HL-60/S4 treated with retinoic acid at 250 ng/mL for 4 days and 3 days (cell line): ENCODE data around the gene RPS6KA3.
"Not testable (repeated sequence)": the region's sequence is repeated elsewhere in the genome, so short reads cannot be mapped to it uniquely, and the experiment has no call there.

Source experiments
- in situ Hi-C: fragments of 300-500 bp; cut with MboI; formaldehyde crosslinking; loops from 2 replicates; pipeline ENCODE4 v1.7.0; 2022; ENCODE audit warnings: low sequenced_read_pairs

The RPS6KA3 gene

GRCh38 chrX:20225488-20225833, 41.2 kb downstream of the RPS6KA3 start:
- in situ Hi-C loops: no loop called here

- in situ Hi-C loops: no loop called here
These were observed 41.8 kb downstream of the RPS6KA3 start for GRCh38 chrX:20224814-20225487.

GRCh38 chrX:20221902-20222301, 44.8 kb downstream of the RPS6KA3 start:
- in situ Hi-C loops: no loop called here

GRCh38 chrX:20218836-20219505, 47.7 kb downstream of the RPS6KA3 start:
- in situ Hi-C loops: no loop called here

- in situ Hi-C loops: no loop called here
These were observed 48.8 kb downstream of the RPS6KA3 start for GRCh38 chrX:20217906-20218305.

- in situ Hi-C loops: no loop called here
These were observed 49.4 kb downstream of the RPS6KA3 start for GRCh38 chrX:20217271-20217670.

GRCh38 chrX:20215565-20215964, 51.1 kb downstream of the RPS6KA3 start:
- in situ Hi-C loops: no loop called here

GRCh38 chrX:20212486-20213089, 54.1 kb downstream of the RPS6KA3 start:
- in situ Hi-C loops: no loop called here

- in situ Hi-C loops: no loop called here
These were observed 55.4 kb downstream of the RPS6KA3 start for GRCh38 chrX:20211261-20211786.

GRCh38 chrX:20205927-20206708, 60.6 kb downstream of the RPS6KA3 start:
- in situ Hi-C loops: no loop called here

GRCh38 chrX:20204351-20204750, 62.4 kb downstream of the RPS6KA3 start:
- in situ Hi-C loops: no loop called here

- in situ Hi-C loops: no loop called here
These were observed 69.0 kb downstream of the RPS6KA3 start for GRCh38 chrX:20197641-20198210.

GRCh38 chrX:20189171-20189570, 77.5 kb downstream of the RPS6KA3 start:
- in situ Hi-C loops: no loop called here

GRCh38 chrX:20181598-20182329, 84.9 kb downstream of the RPS6KA3 start:
- in situ Hi-C loops: no loop called here

GRCh38 chrX:20177093-20177492, 89.6 kb downstream of the RPS6KA3 start:
- in situ Hi-C loops: no loop called here

GRCh38 chrX:20173856-20174255, 92.9 kb downstream of the RPS6KA3 start:
- in situ Hi-C loops: no loop called here

GRCh38 chrX:20173313-20173712, 93.4 kb downstream of the RPS6KA3 start:
- in situ Hi-C loops: no loop called here

GRCh38 chrX:20171887-20172286, 94.8 kb downstream of the RPS6KA3 start:
- in situ Hi-C loops: no loop called here

GRCh38 chrX:20162516-20162915, 104.2 kb downstream of the RPS6KA3 start:
- in situ Hi-C loops: not testable (repeated sequence)

GRCh38 chrX:20159797-20160385, 106.8 kb downstream of the RPS6KA3 start:
- in situ Hi-C loops: no loop called here
